ENCODE results near the gene ADARB2. TPM values are rescaled to one million over a fixed set of nuclear protein-coding genes. Genes with fewer than 3 reads are reported as not detected.
A peak's percentile ranks its signal among the peaks of the same experiment; 100 is the strongest.

ADARB2 gene
- total RNA-seq, 4 donors from 2014 or later: 2.0 to 9.9 (median 5.1) TPM

- H3K4me3 ChIP-seq: no peak overlapping the region
- H3K36me3 ChIP-seq: no peaks in the 10 kb centered on the region
- H3K4me1 ChIP-seq: peaks cover 0 to 23% (median 0%) of the 10 kb centered on the region in 4 donors
- H3K27me3 ChIP-seq: no peaks in the 10 kb centered on the region
- no peaks in the 10 kb centered on the region for H3K9me3 ChIP-seq
- peak in 2 of 3 donors; percentile 52 to 58 for DNase-seq
- TF ChIP-seq CTCF (IDR thresholded peaks at IDR 0.05) (no peak), POLR2A (IDR thresholded peaks at IDR 0.05) (no peak)
- no peak overlapping the region for H3K27ac ChIP-seq
Observed at GRCh38 chr10:1198453-1199344, 538.6 kb downstream of the ADARB2 start.

- Histone ChIP-seq H3K4me3 (no peak overlapping the region), H3K27me3 (no peaks in the 10 kb centered on the region), H3K36me3 (no peaks in the 10 kb centered on the region), H3K4me1 (peaks cover 0 to 23% (median 0%) of the 10 kb centered on the region in 4 donors), H3K9me3 (no peaks in the 10 kb centered on the region), H3K27ac (no peak overlapping the region)
- peak in 2 of 3 donors; percentile 38 to 41 for DNase-seq
- TF ChIP-seq CTCF (IDR thresholded peaks at IDR 0.05): no peak
- no peak for TF ChIP-seq POLR2A (IDR thresholded peaks at IDR 0.05)
Observed at GRCh38 chr10:1197384-1197783, 539.9 kb downstream of the ADARB2 start.

- TF ChIP-seq POLR2A (IDR thresholded peaks at IDR 0.05) (no peak), CTCF (IDR thresholded peaks at IDR 0.05) (no peak)
- no peaks in the 10 kb centered on the region for H3K27me3 ChIP-seq
- H3K36me3 ChIP-seq: no peaks in the 10 kb centered on the region
- no peaks in the 10 kb centered on the region for H3K9me3 ChIP-seq
- H3K4me1 ChIP-seq: peaks cover 0 to 23% (median 0%) of the 10 kb centered on the region in 4 donors
- DNase-seq: peak in 1 of 3 donors; percentile 10
- no peak overlapping the region for H3K27ac ChIP-seq
- H3K4me3 ChIP-seq: no peak overlapping the region
Observed at GRCh38 chr10:1196656-1197055, 540.7 kb downstream of the ADARB2 start.

- no peaks in the 10 kb centered on the region for H3K9me3 ChIP-seq
- H3K4me3 ChIP-seq: no peak overlapping the region
- peaks cover 0 to 23% (median 0%) of the 10 kb centered on the region in 4 donors for H3K4me1 ChIP-seq
- peak in 2 of 3 donors; percentile 21 to 25 for DNase-seq
- H3K27me3 ChIP-seq: no peaks in the 10 kb centered on the region
- H3K27ac ChIP-seq: no peak overlapping the region
- TF ChIP-seq POLR2A (IDR thresholded peaks at IDR 0.05): no peak
- no peak for TF ChIP-seq CTCF (IDR thresholded peaks at IDR 0.05)
- no peaks in the 10 kb centered on the region for H3K36me3 ChIP-seq
Observed at GRCh38 chr10:1195828-1196227, 541.5 kb downstream of the ADARB2 start.

GRCh38 chr10:1194161-1194560, 543.2 kb downstream of the ADARB2 start:
- TF ChIP-seq POLR2A (IDR thresholded peaks at IDR 0.05) (no peak), CTCF (IDR thresholded peaks at IDR 0.05) (no peak)
- Histone ChIP-seq H3K9me3 (no peaks in the 10 kb centered on the region), H3K4me1 (peaks cover 0 to 21% (median 0%) of the 10 kb centered on the region in 4 donors), H3K27me3 (no peaks in the 10 kb centered on the region), H3K4me3 (no peak overlapping the region), H3K27ac (no peak overlapping the region), H3K36me3 (no peaks in the 10 kb centered on the region)
- peak in 1 of 3 donors; percentile 4 for DNase-seq

All from Peyer's patch (tissue), 4 donors.